Neural progenitor cell (in vitro differentiated cells): ENCODE results near the gene NUDT6.

Source experiments
- EZH2 ChIP-seq: fragments of 200-600 bp; sonication (generic); IDR thresholded peaks from 2 replicates; pipeline ENCODE4 v1.6.1; 2017; ENCODE audit warnings: antibody characterized with exemption, mild to moderate bottlenecking, moderate library complexity
- TF ChIP-seq, protein P1 (sequence below): fragments of 200-600 bp; sonication (generic); IDR thresholded peaks from 2 replicates; pipeline ENCODE4 v1.5.1; 2017; ENCODE audit warnings: antibody characterized with exemption, mild to moderate bottlenecking

DNA sequence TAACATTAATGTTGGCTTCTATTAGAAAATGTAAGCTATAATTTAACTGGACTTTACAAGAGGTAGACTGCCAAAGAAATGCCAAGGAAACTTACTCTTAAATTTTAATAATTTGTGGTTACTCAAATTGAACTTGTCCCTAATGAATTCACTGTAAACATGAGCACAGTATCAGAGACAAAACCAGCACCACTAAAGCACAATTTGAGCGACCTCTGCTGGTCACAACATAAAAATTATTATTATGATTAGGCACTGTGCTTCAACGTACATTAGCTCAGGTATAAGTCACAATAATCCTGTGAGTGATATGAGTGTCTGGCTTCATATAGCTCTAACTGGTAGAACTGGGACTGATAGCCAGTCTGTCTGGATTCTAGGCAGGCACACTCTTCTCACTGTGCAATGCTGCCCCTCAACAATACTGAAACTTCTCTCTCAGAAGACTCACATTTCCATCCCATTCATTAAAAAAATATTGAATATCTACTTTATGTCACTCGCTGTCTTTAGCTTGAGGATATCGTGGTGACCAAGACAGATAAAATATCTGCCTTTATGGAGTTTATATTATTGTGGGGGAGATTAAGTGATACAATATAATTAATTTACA, 8.0 kb downstream of the NUDT6 start:
- TF ChIP-seq, protein P1, sequence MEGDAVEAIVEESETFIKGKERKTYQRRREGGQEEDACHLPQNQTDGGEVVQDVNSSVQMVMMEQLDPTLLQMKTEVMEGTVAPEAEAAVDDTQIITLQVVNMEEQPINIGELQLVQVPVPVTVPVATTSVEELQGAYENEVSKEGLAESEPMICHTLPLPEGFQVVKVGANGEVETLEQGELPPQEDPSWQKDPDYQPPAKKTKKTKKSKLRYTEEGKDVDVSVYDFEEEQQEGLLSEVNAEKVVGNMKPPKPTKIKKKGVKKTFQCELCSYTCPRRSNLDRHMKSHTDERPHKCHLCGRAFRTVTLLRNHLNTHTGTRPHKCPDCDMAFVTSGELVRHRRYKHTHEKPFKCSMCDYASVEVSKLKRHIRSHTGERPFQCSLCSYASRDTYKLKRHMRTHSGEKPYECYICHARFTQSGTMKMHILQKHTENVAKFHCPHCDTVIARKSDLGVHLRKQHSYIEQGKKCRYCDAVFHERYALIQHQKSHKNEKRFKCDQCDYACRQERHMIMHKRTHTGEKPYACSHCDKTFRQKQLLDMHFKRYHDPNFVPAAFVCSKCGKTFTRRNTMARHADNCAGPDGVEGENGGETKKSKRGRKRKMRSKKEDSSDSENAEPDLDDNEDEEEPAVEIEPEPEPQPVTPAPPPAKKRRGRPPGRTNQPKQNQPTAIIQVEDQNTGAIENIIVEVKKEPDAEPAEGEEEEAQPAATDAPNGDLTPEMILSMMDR, result no peak
- no peak for TF ChIP-seq EZH2
